Nasal cavity respiratory epithelium epithelial cell of viscerocranial mucosa (primary cell): ENCODE measurements around the gene KRT26. TPM values are rescaled to one million over a fixed set of nuclear protein-coding genes. Genes with fewer than 3 reads are reported as not detected.

ENCODE experiments used
- total RNA-seq: library from RNA; depleted of rRNA; stranded (reverse); fragments of >200 nt; gene quantifications from 2 replicates; pipeline ENCODE4 v1.2.3, GENCODE V29; 2014

Gene KRT26, protein sequence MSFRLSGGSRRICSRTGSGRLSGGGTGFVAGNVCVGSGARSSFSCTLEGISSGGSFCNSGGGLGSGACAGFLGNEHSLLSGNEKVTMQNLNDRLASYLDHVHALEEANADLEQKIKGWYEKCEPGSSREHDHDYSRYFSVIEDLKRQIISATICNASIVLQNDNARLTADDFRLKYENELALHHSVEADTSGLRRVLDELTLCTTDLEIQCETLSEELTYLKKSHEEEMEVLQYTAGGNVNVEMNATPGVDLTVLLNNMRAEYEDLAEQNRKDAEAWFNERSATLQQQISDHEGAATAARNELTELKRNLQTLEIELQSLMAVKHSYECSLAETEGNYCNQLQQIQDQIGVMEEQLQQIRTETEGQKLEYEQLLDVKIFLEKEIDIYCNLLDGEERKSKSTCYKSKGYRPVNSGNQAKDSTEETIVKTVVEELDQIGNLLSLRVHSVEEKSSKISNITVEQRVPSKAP
- not detected in 2 replicates for total RNA-seq

GRCh38 chr17:40772101-40772500 lies at the start of gene KRT26:
TSS of gene KRT26 (minus strand) at chr17:40772201. CDS start at chr17:40772113, 88 bp downstream.

GRCh38 chr17:40799859-40800258 lies 27.9 kb upstream of the KRT26 start, which contains the start of gene KRT28:
TSS of gene KRT28 (minus strand) at chr17:40799959. CDS start at chr17:40799893, 66 bp downstream.

GRCh38 chr17:40782450-40782849 lies 10.4 kb upstream of the KRT26 start, which contains the start of gene KRT27:
TSS of gene KRT27 (minus strand) at chr17:40782550. CDS start at chr17:40782493, 57 bp downstream.

DNA sequence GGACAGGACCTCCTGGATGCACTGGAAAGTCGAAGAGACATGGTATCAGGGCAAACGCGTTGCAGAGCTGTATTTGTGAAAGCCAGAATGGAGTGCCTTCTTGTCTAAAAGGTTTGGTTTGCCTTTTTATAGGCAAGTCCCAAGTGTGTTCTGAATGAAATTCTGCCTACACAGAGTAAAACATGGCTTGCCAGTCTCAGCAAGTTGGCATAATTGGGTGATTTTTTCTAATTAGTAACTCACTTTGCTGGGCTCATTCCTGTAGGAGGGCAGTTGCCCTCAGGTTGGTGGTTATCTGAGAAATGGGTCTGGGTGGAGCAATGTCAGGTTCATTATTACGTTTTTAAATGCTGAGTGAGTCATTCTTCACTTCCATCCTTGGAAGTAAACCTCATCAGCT lies 16.8 kb downstream of the KRT26 start, which contains the start of gene KRT25:
Gene KRT25 (minus strand): TSS at position 101 of the 400 bp plus-strand sequence. CDS start 60 bp downstream, at position 41.

Other genes with a start within 250 kb of the KRT26 start
- gene CCR7, start 206.7 kb downstream of the KRT26 start, total RNA-seq, result not detected in 2 replicates
- gene SMARCE1, start 124.4 kb downstream of the KRT26 start, total RNA-seq, result 59.5 and 89.9 TPM in 2 replicates
- gene KRT222, start 107.0 kb downstream of the KRT26 start, total RNA-seq, result under 0.01 TPM in 1 of 2 replicates, not detected in the other
- 3.4 TPM in 1 of 2 replicates, not detected in the other for gene KRT24, start 68.4 kb downstream of the KRT26 start, total RNA-seq
- gene KRT25, start 16.9 kb downstream of the KRT26 start, total RNA-seq, result not detected in 2 replicates
- gene KRT27, start 10.3 kb upstream of the KRT26 start, total RNA-seq, result not detected in 2 replicates
- not detected in 2 replicates for gene KRT28, start 27.8 kb upstream of the KRT26 start, total RNA-seq
- gene KRT10, start 50.4 kb upstream of the KRT26 start, total RNA-seq, result 5.9 and 8.5 TPM in 2 replicates
- not detected in 2 replicates for gene KRT12, start 95.0 kb upstream of the KRT26 start, total RNA-seq
- gene KRT20, start 113.0 kb upstream of the KRT26 start, total RNA-seq, result not detected in 2 replicates
- 27.3 and 86.5 TPM in 2 replicates for gene KRT23, start 165.4 kb upstream of the KRT26 start, total RNA-seq
- gene KRT39, start 194.7 kb upstream of the KRT26 start, total RNA-seq, result 0.28 TPM in 1 of 2 replicates, not detected in the other
- gene KRT40, start 212.1 kb upstream of the KRT26 start, total RNA-seq, result 0.36 TPM in 1 of 2 replicates, not detected in the other
- gene KRTAP3-3, start 222.0 kb upstream of the KRT26 start, total RNA-seq, result not detected in 2 replicates
- gene KRTAP3-2, start 227.7 kb upstream of the KRT26 start, total RNA-seq, result not detected in 2 replicates
- gene KRTAP3-1, start 236.9 kb upstream of the KRT26 start, total RNA-seq, result not detected in 2 replicates